Ovary (tissue), 3 donors: ENCODE results near the gene ONECUT3.

ENCODE experiments used
- CTCF ChIP-seq, 3 donors: fragments of 450-650 bp in 2 of 3; fragments of 200-600 bp in 1 of 3; IDR thresholded peaks; one replicate each; pipeline versions ENCODE4 v1.5.1 to v1.8.0; 2016 to 2022; ENCODE audit warnings: antibody characterized with exemption in 3 of 3, mild to moderate bottlenecking in 1 of 3
- EP300 ChIP-seq: sonication (generic); formaldehyde crosslinking; IDR thresholded peaks from one replicate; pipeline ENCODE4 v1.6.1; 2017; ENCODE audit warnings: antibody characterized with exemption
- POLR2A ChIP-seq: fragments of 450-650 bp; IDR thresholded peaks from one replicate; pipeline ENCODE4 v1.6.1; 2017; ENCODE audit warnings: antibody characterized with exemption, mild to moderate bottlenecking, moderate library complexity
- donor health status: DM: no; HTN: no; CAD: no.

GRCh38 chr19:1769645-1769985, 16.3 kb downstream of the ONECUT3 start:
- TF ChIP-seq CTCF (IDR thresholded peaks at IDR 0.05) (no peak), POLR2A (no peak), EP300 (no peak)
